ENCODE data around the gene SLC35F3.

DNA sequence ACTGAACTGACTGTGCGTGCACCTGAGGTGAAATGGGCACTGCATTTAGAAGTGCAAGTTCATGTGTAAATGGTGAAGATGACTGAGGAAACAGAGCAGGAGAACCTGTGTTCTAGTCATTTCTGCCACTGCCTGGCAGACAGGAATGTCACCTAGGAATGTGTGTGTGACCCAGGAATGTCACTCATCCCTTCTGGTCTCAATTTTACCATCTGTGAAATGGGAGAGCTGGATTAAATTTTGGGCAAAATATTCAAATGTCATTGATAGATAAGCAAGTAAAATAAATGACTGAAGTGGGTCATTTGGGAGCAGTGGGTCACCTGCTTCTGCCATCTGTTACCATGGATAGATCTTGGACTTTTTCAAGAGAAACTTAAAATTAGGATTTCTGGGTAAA lies 42.2 kb downstream of the SLC35F3 start:
- TF ChIP-seq, protein P1, sequence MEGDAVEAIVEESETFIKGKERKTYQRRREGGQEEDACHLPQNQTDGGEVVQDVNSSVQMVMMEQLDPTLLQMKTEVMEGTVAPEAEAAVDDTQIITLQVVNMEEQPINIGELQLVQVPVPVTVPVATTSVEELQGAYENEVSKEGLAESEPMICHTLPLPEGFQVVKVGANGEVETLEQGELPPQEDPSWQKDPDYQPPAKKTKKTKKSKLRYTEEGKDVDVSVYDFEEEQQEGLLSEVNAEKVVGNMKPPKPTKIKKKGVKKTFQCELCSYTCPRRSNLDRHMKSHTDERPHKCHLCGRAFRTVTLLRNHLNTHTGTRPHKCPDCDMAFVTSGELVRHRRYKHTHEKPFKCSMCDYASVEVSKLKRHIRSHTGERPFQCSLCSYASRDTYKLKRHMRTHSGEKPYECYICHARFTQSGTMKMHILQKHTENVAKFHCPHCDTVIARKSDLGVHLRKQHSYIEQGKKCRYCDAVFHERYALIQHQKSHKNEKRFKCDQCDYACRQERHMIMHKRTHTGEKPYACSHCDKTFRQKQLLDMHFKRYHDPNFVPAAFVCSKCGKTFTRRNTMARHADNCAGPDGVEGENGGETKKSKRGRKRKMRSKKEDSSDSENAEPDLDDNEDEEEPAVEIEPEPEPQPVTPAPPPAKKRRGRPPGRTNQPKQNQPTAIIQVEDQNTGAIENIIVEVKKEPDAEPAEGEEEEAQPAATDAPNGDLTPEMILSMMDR (IDR thresholded peaks at IDR 0.05; ENCODE audit: poor library complexity, severe bottlenecking), result no peak
- TF ChIP-seq, protein P2, sequence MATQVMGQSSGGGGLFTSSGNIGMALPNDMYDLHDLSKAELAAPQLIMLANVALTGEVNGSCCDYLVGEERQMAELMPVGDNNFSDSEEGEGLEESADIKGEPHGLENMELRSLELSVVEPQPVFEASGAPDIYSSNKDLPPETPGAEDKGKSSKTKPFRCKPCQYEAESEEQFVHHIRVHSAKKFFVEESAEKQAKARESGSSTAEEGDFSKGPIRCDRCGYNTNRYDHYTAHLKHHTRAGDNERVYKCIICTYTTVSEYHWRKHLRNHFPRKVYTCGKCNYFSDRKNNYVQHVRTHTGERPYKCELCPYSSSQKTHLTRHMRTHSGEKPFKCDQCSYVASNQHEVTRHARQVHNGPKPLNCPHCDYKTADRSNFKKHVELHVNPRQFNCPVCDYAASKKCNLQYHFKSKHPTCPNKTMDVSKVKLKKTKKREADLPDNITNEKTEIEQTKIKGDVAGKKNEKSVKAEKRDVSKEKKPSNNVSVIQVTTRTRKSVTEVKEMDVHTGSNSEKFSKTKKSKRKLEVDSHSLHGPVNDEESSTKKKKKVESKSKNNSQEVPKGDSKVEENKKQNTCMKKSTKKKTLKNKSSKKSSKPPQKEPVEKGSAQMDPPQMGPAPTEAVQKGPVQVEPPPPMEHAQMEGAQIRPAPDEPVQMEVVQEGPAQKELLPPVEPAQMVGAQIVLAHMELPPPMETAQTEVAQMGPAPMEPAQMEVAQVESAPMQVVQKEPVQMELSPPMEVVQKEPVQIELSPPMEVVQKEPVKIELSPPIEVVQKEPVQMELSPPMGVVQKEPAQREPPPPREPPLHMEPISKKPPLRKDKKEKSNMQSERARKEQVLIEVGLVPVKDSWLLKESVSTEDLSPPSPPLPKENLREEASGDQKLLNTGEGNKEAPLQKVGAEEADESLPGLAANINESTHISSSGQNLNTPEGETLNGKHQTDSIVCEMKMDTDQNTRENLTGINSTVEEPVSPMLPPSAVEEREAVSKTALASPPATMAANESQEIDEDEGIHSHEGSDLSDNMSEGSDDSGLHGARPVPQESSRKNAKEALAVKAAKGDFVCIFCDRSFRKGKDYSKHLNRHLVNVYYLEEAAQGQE (IDR thresholded peaks at IDR 0.05; ENCODE audit: borderline replicate concordance), result no peak
- TF ChIP-seq RAD21 (conservative IDR thresholded peaks at IDR 0.05), result no peak
- no peak for TF ChIP-seq POLR2AphosphoS5 (IDR thresholded peaks at IDR 0.05)
